HG03135 (cell line): ENCODE measurements around the gene GNB2.
A peak's percentile ranks its signal among the peaks of the same experiment; 100 is the strongest.

Source experiments
- ATAC-seq: cut with Tn5 transposase; IDR thresholded peaks from one replicate; pipeline ENCODE4 v1.9.1; 2021; ENCODE audit warnings: mild to moderate bottlenecking, moderate library complexity; ENCODE audit not compliant: unreplicated experiment

The GNB2 gene

DNA sequence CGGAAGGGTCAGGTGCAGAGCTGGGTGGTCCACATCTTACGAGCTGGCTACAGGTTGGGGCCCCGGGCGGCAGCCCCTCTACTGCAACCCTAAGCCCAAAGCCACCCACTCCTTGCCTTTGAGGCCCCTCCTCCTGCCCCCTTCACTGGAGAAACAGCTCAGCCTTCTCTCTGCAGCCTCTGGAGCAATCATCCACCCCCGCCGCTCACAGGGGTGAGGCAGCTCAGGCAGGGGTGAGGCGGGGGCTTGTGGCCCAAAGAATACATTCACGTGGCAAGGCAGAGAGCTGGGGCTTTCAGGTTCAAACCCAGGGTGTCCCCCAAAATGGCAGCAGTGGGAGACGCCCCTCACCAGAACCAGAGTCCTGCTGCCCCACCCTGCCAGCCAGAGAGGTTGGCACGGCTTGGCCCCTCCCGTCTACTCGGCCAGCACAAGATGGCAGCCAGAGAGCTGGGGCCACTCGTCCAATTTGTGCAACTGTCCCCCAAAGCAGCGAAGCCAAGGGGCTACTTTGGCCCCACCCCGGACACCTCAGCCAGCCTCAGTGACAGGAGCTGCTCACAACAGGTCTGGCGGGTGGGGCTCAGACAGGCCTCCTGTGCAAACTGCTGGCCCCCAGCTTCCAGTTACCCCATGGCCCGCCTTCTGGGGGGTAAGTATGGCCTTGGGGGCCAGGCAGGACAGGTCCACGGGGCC is 7.2 kb downstream of the GNB2 start:
- ATAC-seq = no peak

DNA sequence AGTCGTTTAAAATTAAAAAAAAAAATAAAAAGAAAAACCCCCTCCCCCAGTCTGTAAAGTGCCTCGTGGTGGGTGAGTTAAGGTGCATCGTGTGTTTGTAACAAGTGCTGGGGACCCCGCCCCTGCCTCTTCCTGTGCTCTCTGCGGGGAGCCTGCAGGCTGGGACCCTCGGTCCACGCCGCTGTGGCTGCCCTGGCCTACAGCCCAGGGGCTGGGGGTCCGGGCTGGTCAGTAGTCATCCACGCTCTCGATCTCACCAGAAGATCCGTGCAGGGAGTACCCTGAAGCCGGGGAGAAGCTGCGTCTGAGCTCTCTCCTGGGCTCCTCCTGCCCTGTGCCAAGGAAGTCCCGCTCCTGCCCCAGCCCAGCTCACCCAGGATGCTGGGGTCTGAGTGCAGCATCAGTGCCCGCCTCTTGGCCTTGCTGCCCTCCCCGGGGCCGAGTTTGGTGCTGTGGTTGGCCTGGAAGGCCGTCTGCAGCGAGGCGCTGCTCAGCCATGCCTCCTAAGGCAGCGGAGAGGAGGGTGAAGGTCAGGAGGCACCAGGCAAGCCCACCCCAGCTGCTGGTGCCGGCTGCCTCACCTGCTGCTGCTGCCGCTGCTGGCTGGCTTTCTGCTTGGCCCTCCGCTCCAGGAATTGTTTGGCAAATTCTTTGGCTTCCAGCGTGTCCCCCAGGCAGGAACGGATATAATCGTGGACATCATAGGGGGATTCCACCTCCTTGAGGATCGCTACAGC is 8.1 kb downstream of the GNB2 start:
- ATAC-seq = no peak

DNA sequence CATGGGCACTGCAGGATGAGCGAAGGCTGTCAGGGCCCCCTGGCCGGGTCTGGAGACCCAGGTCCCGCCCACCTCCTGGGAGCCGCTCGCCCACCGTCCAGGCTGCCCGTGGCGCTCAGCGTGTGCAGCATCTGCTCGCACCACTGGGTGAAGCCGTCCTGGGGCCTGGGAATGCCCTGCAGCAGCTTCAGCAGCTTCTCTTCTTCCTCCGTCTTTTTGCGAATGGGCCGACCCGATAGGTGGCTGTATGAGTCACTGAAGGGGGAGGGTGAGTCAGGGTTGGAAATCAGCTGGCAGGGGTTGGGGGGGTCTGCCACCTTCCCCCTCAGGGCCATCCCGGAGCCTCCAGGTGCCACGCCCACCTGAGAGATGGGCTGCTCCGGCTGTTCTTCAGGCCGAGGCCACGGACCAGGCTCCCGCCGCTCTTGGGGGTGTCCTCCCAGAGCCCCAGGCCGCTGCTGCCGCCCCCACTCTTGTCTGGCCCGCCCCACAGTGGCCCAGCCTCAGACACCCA is 8.7 kb downstream of the GNB2 start:
- ATAC-seq = no peak

DNA sequence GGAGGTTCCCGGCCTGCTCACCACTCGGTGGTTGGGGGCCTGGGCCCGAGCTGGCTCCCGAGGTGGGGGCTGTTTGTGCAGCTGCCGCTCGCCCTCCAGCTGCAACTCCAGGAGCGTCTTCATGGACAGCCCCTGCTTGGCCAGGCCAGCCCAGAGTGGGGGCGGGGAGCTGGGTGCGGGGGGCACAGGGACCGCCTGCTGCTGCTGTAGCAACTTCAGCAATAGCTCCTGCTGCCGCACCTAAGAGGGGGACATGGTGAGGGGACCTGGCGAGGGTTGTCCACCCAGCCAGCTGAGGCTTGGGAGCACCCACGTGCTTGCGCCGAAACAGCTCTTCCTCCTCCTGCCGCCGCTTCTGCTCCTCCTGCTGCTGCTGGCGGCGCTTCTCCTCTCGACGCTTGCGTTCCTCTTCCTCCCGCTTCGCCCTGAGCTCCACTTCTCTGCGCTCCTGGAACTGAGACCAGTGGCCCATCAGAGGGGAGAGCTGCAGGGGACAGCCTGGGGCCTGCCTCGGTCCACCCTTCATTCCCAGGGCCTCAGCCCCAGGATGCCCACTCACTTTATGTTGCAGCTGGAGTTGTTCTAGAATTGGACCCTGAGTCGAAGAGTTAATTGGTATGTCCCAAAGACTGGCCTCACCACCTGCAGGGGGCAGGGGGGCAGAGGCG is 9.6 kb downstream of the GNB2 start:
- no peak for ATAC-seq

DNA sequence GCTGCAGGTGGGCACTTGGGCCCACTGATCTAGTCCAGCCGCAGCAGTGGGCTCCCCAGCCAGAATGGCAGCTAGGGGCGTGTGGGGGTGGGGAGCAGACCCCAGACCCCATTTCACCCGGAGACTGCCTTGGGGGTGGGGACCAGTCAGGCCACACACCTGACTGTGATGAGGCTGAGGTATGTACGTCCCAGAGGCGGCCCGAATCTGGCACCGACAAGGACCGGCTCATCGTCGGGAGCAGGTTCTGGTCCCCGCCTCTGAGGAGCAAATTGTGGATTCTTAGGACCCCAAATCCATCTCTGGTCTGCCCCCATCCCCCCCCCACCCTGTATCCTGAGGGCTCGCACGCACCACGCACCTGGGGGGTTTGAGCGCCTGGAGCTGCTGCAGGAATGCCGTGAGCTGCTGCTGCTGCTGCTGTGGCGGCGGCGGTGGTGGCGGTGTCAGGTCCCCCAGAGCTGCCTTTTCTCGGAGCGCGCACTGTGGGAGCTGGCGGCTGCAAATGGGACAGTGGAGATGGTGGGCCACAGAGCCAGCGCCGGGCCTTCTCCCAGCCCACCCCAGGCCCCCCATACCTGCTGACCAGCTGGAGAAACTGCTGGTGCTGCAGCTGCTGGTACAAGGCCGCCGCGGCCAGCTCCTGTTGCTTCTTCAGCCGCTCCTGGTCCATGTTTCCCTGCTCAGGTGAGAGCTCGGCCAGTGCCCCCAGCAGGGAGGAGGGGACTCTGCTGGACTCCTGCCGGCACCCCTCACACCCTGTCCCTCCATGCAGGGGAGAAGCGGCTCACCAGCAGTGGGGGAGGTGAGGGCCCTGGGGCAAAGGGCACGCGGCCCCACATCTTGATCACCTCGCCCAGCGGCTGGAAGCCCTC is 10.4 kb downstream of the GNB2 start:
- no peak for ATAC-seq

DNA sequence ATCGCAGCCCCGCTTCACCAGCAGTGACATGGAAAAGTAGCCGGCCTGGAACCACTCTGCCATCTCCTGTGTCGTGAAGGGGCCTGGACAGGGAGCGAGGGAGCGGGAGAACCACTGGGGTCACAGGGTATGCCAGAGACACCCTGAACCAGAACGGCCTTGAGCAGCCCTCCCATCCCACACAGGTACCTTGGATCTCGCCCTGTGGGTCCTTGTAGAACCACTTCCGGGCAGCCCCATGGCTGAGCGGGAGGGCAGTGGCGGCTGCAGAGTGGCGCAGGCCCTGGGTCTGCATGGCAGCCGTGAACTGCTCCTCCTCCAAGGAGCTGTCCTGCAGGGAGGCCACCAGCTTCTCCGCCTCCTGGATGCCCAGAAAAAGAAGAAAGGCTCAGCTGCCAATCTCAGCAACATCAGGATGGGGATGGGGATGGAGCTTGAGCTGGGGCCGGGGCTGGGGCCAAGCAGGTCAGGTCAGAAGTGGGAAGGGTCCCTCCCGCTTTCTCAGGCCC is 11.0 kb downstream of the GNB2 start:
- no peak for ATAC-seq

DNA sequence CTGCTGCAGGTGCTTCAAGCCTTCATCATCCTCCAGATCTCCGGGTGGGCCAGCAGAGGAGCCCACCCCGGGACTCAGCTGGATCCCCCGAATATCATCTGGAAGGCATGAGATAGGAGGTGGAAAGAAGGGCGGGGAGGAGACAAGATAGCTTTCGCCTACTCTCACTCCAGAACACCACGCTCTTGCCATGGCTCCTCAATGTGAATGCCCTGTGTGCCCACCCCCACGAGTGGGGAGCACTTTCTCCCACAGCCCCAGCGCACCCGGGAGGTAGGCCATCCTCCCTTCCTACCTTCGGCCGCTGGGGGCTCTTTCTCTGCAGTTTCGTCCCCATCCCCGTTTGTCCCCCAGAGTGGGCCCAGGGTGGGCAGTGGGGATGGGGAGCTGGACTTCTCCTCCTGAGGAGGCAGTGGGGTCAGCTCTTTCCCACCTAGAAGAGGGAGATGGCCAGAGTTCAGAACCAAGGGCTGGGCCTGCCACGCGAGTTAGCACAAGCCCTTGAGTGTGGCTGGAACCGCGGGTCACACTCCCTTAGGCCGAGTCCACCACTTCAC is 11.6 kb downstream of the GNB2 start:
- ATAC-seq = no peak

DNA sequence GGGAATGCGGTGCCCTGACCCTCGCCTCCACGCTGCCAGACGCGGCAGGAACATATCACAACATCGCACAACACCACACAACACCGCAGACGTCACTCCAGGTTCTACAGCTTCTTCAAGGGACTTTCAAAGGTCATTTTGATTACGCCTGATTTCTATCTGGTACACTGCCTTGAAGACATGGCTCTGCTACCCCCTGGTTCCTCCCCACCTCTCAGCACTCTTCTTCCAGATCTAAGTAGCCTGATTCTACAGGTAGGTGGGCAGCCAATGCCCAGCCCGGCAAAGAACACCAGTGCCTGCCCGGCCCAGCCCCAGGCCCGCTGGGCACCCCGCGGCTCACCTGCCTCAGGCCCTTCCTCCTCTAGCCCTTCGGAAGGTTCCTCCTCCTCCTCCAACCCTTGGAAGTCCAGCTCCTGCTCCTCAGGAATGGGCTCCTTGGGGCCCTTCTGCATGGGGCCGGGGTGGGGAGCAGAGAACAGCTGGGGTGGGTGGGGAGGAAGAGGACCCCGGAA is 12.1 kb downstream of the GNB2 start:
- no peak for ATAC-seq

DNA sequence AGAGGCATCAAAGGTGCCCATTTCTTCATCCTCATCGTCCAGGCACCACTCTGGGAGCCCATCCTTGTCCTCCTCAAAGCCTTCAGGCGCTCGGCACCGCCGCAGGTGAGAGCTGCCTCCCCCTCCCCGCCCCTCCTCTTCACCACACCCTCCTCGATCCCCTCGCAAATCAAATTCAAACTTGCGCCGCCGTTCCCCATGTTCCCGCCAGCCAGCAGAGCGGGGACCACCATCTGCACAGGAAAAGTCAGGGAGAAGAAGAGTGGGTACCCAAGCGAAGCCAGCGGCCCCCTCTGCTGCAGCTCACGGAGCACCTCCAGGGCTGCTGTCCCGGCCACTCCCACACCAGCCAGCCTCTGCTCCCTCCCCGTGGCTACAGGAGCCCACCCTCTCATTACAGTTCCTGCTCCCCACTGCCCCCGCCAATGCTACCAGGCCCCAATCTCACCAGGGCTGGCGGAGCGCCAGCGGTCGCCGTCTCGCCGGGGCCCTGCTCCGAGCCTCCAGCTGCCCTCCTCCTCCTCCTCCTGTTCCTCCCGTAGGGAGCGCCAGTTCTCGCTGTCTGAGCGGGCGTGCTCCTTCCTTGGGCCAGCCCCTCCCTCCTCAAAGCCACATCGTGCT is 12.8 kb downstream of the GNB2 start:
- no peak for ATAC-seq

DNA sequence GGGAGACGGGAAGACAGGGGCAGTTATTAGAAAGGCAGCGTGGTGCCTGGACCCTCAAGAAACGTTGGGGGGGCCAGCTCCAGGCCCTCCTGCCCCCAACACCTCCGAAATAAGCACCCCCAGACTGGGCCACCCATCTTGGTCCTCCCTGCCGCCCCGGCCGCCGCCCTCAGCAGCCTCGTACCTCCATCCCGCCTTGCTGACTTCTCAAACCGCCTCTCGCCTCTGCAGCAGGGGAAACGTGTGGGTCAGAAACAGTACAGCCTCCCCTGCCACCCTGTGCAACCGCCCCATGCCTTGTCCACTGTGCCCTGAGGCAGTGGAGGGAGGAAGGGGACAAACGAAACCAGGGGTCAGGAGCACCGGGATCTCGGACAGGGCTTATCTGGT is 13.3 kb downstream of the GNB2 start:
- no peak for ATAC-seq

DNA sequence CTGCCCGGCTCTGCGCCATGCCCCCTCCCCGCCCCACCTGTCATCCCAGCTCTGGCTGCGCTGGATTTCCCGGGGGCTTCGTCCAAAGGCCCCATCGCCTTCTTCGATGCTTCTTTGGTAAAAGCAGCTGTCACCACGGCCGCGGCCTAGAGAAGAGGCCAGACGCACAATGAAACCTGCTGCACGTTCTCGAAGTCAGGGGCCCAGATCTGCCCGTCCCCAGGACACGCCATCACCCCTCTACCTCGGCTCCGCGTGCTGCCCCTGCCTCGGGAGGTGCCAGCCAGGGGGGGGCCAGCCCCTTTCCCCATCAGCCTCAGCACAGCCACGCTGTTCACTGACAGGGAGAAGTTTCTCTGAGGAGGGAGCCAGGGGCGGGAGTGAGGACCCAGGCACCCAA is 13.7 kb downstream of the GNB2 start:
- no peak for ATAC-seq

DNA sequence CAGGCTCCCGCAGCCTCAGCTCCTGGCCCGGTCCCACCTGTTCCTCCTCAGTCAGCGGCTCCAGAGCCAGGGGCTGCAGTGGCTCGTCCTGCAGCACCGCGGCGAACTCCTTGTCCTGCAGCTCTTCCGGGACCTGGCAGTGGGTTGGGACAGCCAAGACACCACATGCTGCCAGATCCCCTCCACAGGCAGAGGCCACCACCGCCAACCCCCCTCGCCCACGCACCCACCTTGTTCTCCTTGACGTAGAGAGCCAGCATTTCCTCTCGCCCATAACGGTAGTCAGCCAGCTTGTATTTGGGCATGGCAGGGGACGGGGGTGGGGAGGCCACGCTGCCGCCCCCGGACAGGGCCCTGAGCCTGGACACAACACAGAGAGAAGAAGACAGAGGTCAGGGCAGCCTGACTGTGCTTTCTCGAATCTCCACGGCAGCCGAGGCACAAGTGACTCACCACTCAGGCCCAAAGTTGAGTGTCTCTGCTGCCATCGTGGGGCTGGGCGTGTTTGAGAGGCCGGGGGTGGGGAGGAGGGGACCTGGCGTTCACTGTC is 14.3 kb downstream of the GNB2 start:
- ATAC-seq = no peak

DNA sequence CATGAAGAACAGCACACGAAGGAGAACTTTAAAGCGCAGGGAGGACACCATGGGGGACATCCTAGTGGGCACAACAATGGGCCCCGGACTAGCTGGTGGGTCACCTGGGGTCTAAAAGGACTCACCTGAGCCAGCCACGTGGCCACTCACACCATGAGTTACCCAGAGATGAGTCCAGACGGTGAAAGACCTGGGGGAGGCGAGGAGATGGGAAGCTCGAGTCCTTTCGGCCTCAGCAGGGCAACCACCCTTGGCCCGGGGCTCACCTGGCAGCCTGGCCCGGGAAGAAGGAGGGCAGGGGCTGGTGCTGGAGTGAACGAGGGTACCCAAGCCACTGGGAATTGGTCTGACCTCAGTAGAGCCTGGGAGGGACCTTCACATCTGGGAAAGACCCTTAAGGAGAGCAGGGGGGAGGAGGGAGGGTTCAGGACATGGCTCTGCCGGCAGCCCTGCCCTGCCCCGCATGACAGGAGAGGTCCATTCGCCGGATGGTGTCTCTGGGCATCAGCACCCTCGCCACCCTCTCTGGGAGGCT is 14.9 kb downstream of the GNB2 start:
- ATAC-seq = no peak

DNA sequence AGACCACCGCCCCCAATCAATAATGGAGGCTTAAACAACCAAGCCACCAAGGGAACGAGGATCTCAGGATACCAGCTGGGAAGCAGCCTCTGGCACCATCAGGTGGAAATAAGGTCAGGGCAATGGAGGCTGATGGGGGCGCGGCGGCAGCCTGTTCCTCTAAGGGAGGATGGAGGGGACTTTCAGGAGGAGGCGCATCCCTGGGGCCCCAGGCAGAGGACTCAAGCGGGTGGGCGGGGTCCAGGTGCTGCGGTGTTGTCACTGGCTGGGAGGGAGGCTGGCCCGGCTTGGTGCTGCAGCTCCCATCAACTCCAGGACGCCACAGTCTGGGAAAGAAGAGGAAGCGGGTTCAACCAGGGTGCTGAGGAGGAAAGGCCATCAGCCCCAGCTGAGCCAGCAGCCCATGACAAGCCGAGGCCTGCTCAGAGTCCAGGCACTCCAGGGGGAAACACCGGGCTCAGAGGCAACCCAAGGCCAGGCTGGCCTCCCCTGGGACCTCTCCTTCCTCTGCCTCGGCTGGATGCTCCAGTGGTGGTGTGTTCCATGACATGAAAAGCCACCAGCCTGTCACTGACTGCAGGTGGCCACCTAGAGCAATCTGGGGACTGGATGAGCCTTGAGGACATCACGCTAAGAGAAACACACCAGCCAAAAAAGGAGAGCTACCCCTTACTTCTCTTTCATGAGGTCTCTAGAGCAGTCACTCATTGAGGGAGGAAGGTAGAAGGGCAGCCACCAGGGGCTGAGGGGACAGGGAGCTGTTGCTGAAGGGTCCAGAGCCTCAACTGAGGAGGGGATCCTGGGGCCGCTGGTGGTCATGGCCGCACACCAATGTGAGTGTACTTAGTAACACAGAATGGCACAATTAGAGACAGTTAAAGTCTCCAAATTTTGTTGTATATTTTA is 15.9 kb downstream of the GNB2 start:
- ATAC-seq = no peak

DNA sequence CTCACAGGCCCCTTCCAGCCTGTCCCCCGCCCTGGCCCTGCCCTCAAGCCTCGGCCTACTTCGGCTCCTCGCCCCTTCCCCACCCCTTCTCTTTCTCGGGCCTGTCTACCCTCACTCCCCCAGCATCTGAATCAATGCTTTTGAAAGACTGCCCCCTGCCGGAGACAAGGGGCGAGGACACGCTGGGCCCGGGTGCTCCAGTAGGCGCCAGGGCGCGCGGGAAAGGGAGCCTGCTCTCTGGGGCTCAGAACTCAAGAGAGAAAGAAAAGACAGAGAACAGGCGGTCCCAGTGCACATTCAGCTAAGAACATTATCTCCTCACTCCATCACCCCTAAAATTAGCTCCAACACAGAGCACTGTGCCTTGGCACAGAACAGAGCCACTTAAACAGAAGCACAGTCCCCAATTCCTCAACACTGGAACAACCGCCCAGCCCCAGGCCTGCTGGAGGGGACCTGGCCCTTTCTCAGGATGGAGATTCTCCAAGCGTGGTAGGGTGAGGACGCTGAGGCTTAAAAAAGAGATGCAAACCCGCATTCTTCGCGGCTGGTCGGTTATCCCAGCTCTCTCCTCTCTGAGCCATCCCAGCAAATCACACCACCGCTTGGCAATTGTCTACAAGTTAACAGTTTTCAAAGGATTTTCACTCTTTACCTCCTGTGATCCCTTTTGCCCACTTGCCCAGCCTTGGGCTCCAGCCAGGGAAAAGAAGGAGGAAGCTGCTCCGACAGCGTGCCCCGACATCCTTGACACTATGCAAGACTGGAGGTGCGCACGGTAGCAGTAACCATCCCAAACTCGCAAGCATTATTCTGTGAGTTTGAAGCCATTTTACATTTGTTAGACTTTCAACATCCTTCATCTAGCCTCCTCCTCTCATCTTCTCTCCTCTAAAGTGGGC is 18.4 kb downstream of the GNB2 start:
- peak; percentile 36 for ATAC-seq

DNA sequence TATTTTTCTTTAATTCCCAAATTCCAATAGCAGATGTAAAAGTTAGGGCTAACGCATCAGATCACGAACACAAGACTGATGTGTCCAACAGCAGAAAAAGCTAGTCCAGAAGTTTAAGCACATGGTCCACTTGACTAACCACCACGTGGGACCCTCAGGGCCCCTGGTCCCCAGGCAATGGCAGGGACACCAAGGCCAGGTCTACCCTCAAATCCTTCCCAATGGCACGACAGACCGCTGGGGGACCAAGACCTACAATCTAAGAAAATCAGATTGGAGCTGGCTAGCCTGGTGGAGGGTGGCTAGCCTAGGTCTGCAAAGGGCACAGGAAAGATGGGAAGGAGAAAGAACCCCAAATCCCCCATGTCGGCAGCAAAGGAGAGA is 19.0 kb downstream of the GNB2 start:
- ATAC-seq = no peak
